Neural cell (in vitro differentiated cells): Measurements from ENCODE around the gene LCOR. TPM values are rescaled to one million over a fixed set of nuclear protein-coding genes. Genes with fewer than 3 reads are reported as not detected.

Source experiments
- H2AFZ ChIP-seq: fragments of 200-600, 300-800 bp; sonication (generic), shearing (Covaris generic); 2 replicates; pipeline ENCODE4 v1.6.0; 2014; ENCODE audit warnings: low read depth, mild to moderate bottlenecking, antibody characterized with exemption, low read length, moderate library complexity
- H3F3A ChIP-seq: fragments of 200-600 bp; shearing (Covaris generic); 2 replicates; pipeline ENCODE4 v1.6.1; 2016; ENCODE audit warnings: mild to moderate bottlenecking, moderate library complexity, mixed read lengths, antibody characterized with exemption, low read length; ENCODE audit not compliant: insufficient read depth, poor library complexity, severe bottlenecking
- H3K27ac ChIP-seq: fragments of 200-600, 300-800 bp; sonication (generic), shearing (Covaris generic); 2 replicates; pipeline ENCODE4 v1.5.1; 2014; ENCODE audit warnings: mild to moderate bottlenecking, low read length, moderate library complexity
- H3K27me3 ChIP-seq: fragments of 300-800, 200-600 bp; sonication (generic), shearing (Covaris generic); 2 replicates; pipeline ENCODE4 v1.6.0; 2014; ENCODE audit warnings: mild to moderate bottlenecking, low read depth, low read length, moderate library complexity; ENCODE audit not compliant: insufficient read depth
- H3K36me3 ChIP-seq: fragments of 300-800, 200-600 bp; sonication (generic), shearing (Covaris generic); 2 replicates; pipeline ENCODE4 v1.5.1; 2014; ENCODE audit warnings: mild to moderate bottlenecking, antibody characterized with exemption, low read length, moderate library complexity; ENCODE audit not compliant: insufficient read depth
- H3K4me2 ChIP-seq: fragments of 300-800, 200-600 bp; sonication (generic), shearing (Covaris generic); 2 replicates; pipeline ENCODE4 v1.6.0; 2014; ENCODE audit warnings: mild to moderate bottlenecking, low read length
- H3K4me3 ChIP-seq: fragments of 300-800, 200-600 bp; sonication (generic), shearing (Covaris generic); 2 replicates; pipeline ENCODE4 v1.5.1; 2014; ENCODE audit warnings: mild to moderate bottlenecking, low read length, moderate library complexity
- H3K79me2 ChIP-seq: fragments of 200-600 bp; shearing (Covaris generic); replicated peaks from 2 replicates; pipeline ENCODE4 v1.6.0; 2014; ENCODE audit warnings: mild to moderate bottlenecking, low read length, moderate library complexity; ENCODE audit not compliant: insufficient read depth
- H3K9ac ChIP-seq: fragments of 300-800, 200-600 bp; sonication (generic), shearing (Covaris generic); 2 replicates; pipeline ENCODE4 v1.6.1; 2016; ENCODE audit warnings: mild to moderate bottlenecking, low read length, mixed read lengths
- H3K9me2 ChIP-seq: fragments of 200-600 bp; shearing (Covaris generic); 2 replicates; pipeline ENCODE4 v1.6.1; 2016; ENCODE audit warnings: mild to moderate bottlenecking, low read length, mixed read lengths; ENCODE audit not compliant: insufficient read depth
- H3K9me3 ChIP-seq: fragments of 200-600, 300-800 bp; sonication (generic), shearing (Covaris generic); 2 replicates; pipeline ENCODE4 v1.6.1; 2016; ENCODE audit warnings: mild to moderate bottlenecking, mixed run types, low read length, moderate library complexity, mixed read lengths
- H4K20me1 ChIP-seq: fragments of 200-600 bp; shearing (Covaris generic); 2 replicates; pipeline ENCODE4 v1.6.1; 2016; ENCODE audit warnings: mild to moderate bottlenecking, mixed run types; ENCODE audit not compliant: insufficient read depth
- CTCF ChIP-seq: fragments of 450-650 bp; IDR thresholded peaks from 2 replicates; pipeline ENCODE4 v1.5.1; 2014; ENCODE audit warnings: antibody characterized with exemption, mild to moderate bottlenecking, moderate library complexity; ENCODE audit not compliant: poor library complexity, severe bottlenecking
- EP300 ChIP-seq: fragments of 450-650 bp; conservative IDR thresholded peaks from 2 replicates; pipeline ENCODE4 v1.6.1; 2014; ENCODE audit warnings: antibody characterized with exemption, mild to moderate bottlenecking, moderate library complexity; ENCODE audit not compliant: poor library complexity, severe bottlenecking
- EZH2 ChIP-seq: fragments of 200-600, 300-800 bp; shearing (Covaris generic), sonication (generic); IDR thresholded peaks from 2 replicates; pipeline ENCODE4 v1.6.1; 2014; ENCODE audit warnings: antibody characterized with exemption, low read length, borderline replicate concordance, mild to moderate bottlenecking; ENCODE audit not compliant: insufficient read depth, poor library complexity, severe bottlenecking
- MXI1 ChIP-seq: fragments of 450-650 bp; conservative IDR thresholded peaks from 2 replicates; pipeline ENCODE4 v1.6.1; 2014; ENCODE audit warnings: antibody characterized with exemption, mild to moderate bottlenecking; ENCODE audit not compliant: poor library complexity, severe bottlenecking
- POLR2AphosphoS5 ChIP-seq: IDR thresholded peaks from 2 replicates; pipeline ENCODE4 v1.6.1; 2012
- RAD21 ChIP-seq: fragments of 450-650 bp; conservative IDR thresholded peaks from 2 replicates; pipeline ENCODE4 v1.6.1; 2014; ENCODE audit warnings: antibody characterized with exemption, mild to moderate bottlenecking, moderate library complexity
- REST ChIP-seq: IDR thresholded peaks from 2 replicates; pipeline ENCODE4 v1.6.1; 2012; ENCODE audit warnings: borderline replicate concordance
- SMC3 ChIP-seq: fragments of 450-650 bp; conservative IDR thresholded peaks from 2 replicates; pipeline ENCODE4 v1.6.1; 2014; ENCODE audit warnings: antibody characterized with exemption, mild to moderate bottlenecking, moderate library complexity; ENCODE audit not compliant: poor library complexity
- polyA plus RNA-seq: library from polyadenylated mRNA; depleted of rRNA; stranded (reverse); fragments of >200 nt; gene quantifications from 2 replicates; pipeline ENCODE4 v1.2.3, GENCODE V29; 2014

Gene LCOR
- polyA plus RNA-seq, 1 donor from 2014 or later = 61.1 TPM

- H3K9ac ChIP-seq = no peak overlapping the region
- no peaks in the 10 kb centered on the region for H3K79me2 ChIP-seq
- H4K20me1 ChIP-seq = no peaks in the 10 kb centered on the region
- H3K4me3 ChIP-seq = no peak overlapping the region
- no peak overlapping the region for H2AFZ ChIP-seq
- TF ChIP-seq SMC3 (no peak), POLR2AphosphoS5 (no peak), EP300 (no peak), EZH2 (no peak), CTCF (no peak), RAD21 (no peak)
- H3K36me3 ChIP-seq = peaks cover 12% of the 10 kb centered on the region
- no peaks in the 10 kb centered on the region for H3F3A ChIP-seq
- no peaks in the 10 kb centered on the region for H3K27me3 ChIP-seq
- H3K27ac ChIP-seq = no peak overlapping the region
- no peak overlapping the region for H3K4me2 ChIP-seq
- no peaks in the 10 kb centered on the region for H3K9me3 ChIP-seq
- H3K9me2 ChIP-seq = no peaks in the 10 kb centered on the region
Observed at GRCh38 chr10:96984541-96985131, 152.5 kb downstream of the LCOR start.

GRCh38 chr10:96986200-96986856, 154.2 kb downstream of the LCOR start:
- no peaks in the 10 kb centered on the region for H3F3A ChIP-seq
- no peaks in the 10 kb centered on the region for H3K9me2 ChIP-seq
- H3K36me3 ChIP-seq = peaks cover 4% of the 10 kb centered on the region
- no peaks in the 10 kb centered on the region for H3K79me2 ChIP-seq
- H3K9ac ChIP-seq = no peak overlapping the region
- H4K20me1 ChIP-seq = no peaks in the 10 kb centered on the region
- no peak overlapping the region for H2AFZ ChIP-seq
- H3K9me3 ChIP-seq = no peaks in the 10 kb centered on the region
- H3K4me3 ChIP-seq = no peak overlapping the region
- TF ChIP-seq SMC3 = no peak
- no peak overlapping the region for H3K4me2 ChIP-seq
- no peaks in the 10 kb centered on the region for H3K27me3 ChIP-seq
- no peak overlapping the region for H3K27ac ChIP-seq

GRCh38 chr10:96987141-96987841, 155.2 kb downstream of the LCOR start:
- Histone ChIP-seq H2AFZ (no peak overlapping the region), H3K9ac (no peak overlapping the region), H3K36me3 (peaks cover 1% of the 10 kb centered on the region), H3K27ac (no peak overlapping the region), H3F3A (no peaks in the 10 kb centered on the region), H3K9me3 (no peaks in the 10 kb centered on the region), H4K20me1 (no peaks in the 10 kb centered on the region), H3K27me3 (no peaks in the 10 kb centered on the region), H3K4me2 (no peak overlapping the region), H3K9me2 (no peaks in the 10 kb centered on the region), H3K4me3 (no peak overlapping the region), H3K79me2 (no peaks in the 10 kb centered on the region)
- TF ChIP-seq SMC3 = no peak
- no peak for TF ChIP-seq RAD21
- no peak for TF ChIP-seq EP300
- no peak for TF ChIP-seq MXI1
- TF ChIP-seq POLR2AphosphoS5 = no peak
- TF ChIP-seq REST = no peak
- no peak for TF ChIP-seq CTCF
